ENCODE data around the gene HEXA.
"Not testable (repeated sequence)": the region's sequence is repeated elsewhere in the genome, so short reads cannot be mapped to it uniquely, and the experiment has no call there.

Gene HEXA

GRCh38 chr15:72375846-72376581, at the start of gene HEXA:
Gene HEXA, minus strand, starts transcription at chr15:72376014. Its CDS starts 42 bp downstream, at chr15:72375972.
- ATAC-seq, result peak; percentile 90 to 92

GRCh38 chr15:72423256-72423655, 47.4 kb upstream of the HEXA start:
- ATAC-seq, result no peak

GRCh38 chr15:72421484-72421883, 45.7 kb upstream of the HEXA start:
- ATAC-seq, result no peak

GRCh38 chr15:72420576-72420975, 44.8 kb upstream of the HEXA start:
- ATAC-seq, result no peak

GRCh38 chr15:72419768-72420167, 44.0 kb upstream of the HEXA start:
- ATAC-seq, result not testable (repeated sequence)

GRCh38 chr15:72415304-72415703, 39.5 kb upstream of the HEXA start:
- ATAC-seq, result no peak

GRCh38 chr15:72413337-72413736, 37.5 kb upstream of the HEXA start:
- not testable (repeated sequence) for ATAC-seq

- no peak for ATAC-seq
These were observed 35.7 kb upstream of the HEXA start for GRCh38 chr15:72411544-72411943.

GRCh38 chr15:72411111-72411510, 35.3 kb upstream of the HEXA start:
- no peak for ATAC-seq

- no peak for ATAC-seq
These were observed 31.1 kb upstream of the HEXA start for GRCh38 chr15:72406936-72407335.

- ATAC-seq, result no peak
These were observed 29.0 kb upstream of the HEXA start for GRCh38 chr15:72404841-72405240.

GRCh38 chr15:72404356-72404755, 28.5 kb upstream of the HEXA start:
- ATAC-seq, result no peak

- no peak for ATAC-seq
These were observed 26.9 kb upstream of the HEXA start for GRCh38 chr15:72402726-72403125.

- ATAC-seq, result no peak
These were observed 22.8 kb upstream of the HEXA start for GRCh38 chr15:72398648-72399047.

- ATAC-seq, result no peak
These were observed 22.2 kb upstream of the HEXA start, which contains the start of gene TMEM202 for GRCh38 chr15:72397796-72398588. Gene TMEM202, plus strand, starts transcription at chr15:72398305. Its CDS starts 22 bp downstream, at chr15:72398327.

- not testable (repeated sequence) for ATAC-seq
These were observed 20.5 kb upstream of the HEXA start for GRCh38 chr15:72396331-72396730.

GRCh38 chr15:72389231-72389630, 13.4 kb upstream of the HEXA start:
- ATAC-seq, result no peak

GRCh38 chr15:72387741-72388140, 11.9 kb upstream of the HEXA start:
- ATAC-seq, result no peak

- ATAC-seq, result no peak
These were observed 6.3 kb upstream of the HEXA start for GRCh38 chr15:72382146-72382545.

- no peak for ATAC-seq
These were observed 4.9 kb upstream of the HEXA start for GRCh38 chr15:72380743-72381142.

GRCh38 chr15:72379856-72380430, 4.1 kb upstream of the HEXA start:
- no peak for ATAC-seq

GRCh38 chr15:72379106-72379505, 3.3 kb upstream of the HEXA start:
- ATAC-seq, result not testable (repeated sequence)

GRCh38 chr15:72377331-72377730, 1.5 kb upstream of the HEXA start:
- no peak for ATAC-seq

- ATAC-seq, result peak; percentile 46 to 50
These were observed 341 bp downstream of the HEXA start for GRCh38 chr15:72375501-72375845.
